NOMO-1 (cell line): ENCODE results near the gene SCYGR2.
"Not testable (repeated sequence)": the region's sequence is repeated elsewhere in the genome, so short reads cannot be mapped to it uniquely, and the experiment has no call there.

Experiments
- DNase-seq, 2 experiments: peaks; one replicate each; lab custom pipeline; 2025; ENCODE audit not compliant: unreplicated experiment in 2 of 2; lab: John Stamatoyannopoulos, UW

Gene SCYGR2, protein sequence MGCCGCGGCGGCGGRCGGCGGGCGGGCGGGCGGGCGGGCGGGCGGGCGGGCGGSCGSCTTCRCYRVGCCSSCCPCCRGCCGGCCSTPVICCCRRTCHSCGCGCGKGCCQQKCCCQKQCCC

DNA sequence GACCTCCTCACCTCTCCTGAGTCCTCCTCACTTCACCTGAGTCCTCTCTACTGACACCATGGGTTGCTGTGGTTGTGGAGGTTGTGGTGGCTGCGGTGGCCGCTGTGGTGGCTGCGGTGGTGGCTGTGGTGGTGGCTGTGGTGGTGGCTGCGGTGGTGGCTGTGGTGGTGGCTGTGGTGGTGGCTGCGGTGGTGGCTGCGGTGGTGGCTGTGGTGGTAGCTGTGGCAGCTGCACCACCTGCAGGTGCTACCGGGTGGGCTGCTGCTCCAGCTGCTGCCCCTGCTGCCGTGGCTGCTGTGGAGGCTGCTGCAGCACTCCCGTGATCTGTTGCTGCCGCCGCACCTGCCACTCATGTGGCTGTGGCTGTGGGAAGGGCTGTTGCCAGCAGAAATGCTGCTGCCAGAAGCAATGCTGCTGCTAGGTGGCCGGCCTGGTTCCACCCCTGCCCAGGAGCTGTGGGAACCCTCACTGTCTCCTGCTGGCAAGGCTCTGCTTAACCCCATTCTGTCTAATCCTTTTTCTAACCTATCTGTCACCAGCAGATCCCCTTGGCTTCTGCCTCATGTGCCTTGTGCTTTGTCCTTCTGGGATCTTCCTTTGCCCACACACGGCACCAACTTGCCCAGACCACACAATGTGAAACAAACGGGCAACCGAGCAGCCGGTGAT lies at the start of gene SCYGR2:
SCYGR2 (plus strand) TSS at position 59 of the 669 bp plus-strand sequence; CDS start at position 59, 0 bp downstream.
- DNase-seq, result not testable (repeated sequence)

DNA sequence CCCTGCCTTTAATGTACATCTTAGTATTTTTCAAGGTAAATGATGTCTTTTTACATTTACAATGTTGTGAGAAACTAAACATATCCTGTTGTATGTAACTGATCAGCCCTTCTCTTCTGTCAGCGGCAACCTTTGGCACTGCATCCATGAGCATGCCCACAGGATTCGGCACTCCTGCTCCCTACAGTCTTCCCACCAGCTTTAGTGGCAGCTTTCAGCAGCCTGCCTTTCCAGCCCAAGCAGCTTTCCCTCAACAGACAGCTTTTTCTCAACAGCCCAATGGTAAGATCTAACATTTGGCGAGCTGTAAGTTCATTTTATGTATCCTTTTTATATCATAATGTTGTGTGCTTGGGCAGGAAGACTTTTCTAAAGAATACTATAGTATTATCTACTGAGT lies 46.9 kb upstream of the SCYGR2 start:
- DNase-seq, result no peak

DNA sequence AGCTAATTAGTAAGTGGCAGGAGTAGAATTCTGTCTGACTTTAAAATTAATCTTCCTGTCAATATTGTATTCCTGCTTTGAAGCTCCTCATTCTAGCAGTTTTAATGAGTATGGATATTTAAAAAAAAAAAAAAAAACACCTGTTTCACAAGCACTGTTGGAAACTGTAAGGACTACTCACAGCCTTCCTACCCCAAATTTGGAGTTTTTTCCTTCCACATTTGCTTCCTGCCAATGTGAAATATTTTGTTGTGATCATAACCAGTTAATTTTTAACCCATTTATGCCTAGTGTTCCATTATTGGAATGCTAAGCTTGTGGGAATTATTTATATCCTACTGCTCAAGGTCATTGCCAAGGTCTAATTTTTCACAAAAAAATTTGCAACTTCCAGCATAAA lies 36.1 kb upstream of the SCYGR2 start:
- DNase-seq, result no peak

DNA sequence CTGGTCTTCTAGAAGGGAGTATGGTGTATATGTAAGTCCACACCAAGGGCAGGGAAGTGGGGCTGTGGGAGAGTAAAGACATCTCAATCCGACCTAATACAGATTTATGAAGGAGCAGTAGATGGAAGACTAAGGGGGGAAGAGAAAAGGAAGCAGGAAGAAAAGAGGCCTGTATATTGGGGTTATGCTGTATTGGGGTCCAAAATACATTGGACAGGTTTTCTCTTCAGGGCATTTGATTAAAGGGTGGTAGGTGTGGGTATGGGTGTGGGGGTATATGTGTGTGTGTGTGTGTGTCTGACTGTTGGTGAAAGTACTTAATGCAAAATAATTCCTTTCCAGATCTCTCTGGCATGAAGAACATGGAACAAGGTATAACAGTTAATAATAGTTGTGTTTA lies 33.6 kb upstream of the SCYGR2 start:
- no peak for DNase-seq

DNA sequence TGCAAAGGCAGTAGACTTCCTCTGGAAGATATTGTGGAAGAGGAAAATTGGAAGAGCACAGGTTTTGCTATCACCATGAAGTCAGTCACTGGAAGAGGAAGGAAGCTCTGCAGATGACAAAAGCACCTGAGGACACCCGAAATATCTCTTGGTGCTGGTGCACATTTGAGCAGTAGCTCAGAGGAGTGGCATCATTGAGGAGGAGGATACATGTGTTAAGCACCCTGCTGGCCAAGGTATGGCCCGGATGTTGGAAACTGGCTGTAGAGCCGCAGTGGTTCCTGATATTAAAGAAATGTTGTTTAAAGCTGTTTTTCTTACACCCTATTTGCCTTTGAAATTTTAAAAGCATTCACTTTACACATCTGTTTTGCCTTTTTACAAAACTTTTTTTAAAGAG lies 32.7 kb upstream of the SCYGR2 start:
- no peak for DNase-seq

DNA sequence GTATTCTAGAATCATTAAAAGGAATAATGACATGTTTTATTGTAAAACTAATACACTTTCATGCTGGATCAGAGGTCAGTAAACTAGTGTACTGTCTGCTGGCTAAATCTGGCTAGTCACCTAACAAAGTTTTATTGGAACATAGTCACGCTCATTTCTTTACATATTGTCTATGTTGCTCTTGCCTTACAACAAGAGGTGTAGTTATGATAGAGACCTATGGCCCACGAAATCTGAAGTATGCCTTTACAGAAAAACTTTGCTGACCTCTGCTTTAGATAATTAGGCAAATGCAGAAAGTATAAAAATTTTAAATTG lies 29.9 kb upstream of the SCYGR2 start:
- no peak for DNase-seq

DNA sequence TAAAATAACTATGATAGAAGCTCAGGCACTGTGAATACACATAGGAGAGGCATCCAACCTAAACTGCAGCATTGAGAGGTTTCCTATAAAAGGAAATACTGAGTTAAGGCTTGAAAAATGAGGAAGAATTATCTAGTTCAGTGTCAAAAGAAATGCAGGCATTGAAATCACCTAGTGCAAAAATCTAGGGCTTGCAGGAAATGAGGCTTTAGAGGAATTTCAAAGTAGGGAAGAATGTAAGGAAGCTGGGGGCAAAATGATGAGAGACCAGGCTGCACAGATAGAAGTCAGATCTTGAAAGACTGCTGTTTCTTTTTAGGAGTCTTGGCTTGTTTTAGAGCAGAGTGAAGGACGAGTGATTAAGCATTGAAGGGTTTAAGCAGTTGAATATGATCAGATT lies 28.1 kb upstream of the SCYGR2 start:
- DNase-seq, result no peak

DNA sequence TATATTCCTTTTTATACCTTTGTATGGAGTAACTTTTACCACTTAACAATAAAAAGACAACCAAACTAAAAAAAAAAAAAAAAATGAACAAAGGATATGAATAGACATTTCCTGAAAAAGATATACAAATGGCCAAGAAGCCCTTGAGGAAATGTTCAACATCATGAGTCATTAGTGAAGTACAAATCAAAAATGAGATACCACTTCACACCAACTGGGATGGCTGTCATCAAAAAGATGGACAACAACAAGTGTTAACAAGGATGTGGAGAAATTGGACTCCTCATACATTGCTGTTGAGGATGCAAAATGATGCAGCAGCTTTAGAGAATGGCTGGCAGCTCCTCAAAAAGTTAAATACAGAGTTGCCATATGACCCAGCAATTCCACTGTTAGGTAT lies 22.6 kb upstream of the SCYGR2 start:
- no peak for DNase-seq

DNA sequence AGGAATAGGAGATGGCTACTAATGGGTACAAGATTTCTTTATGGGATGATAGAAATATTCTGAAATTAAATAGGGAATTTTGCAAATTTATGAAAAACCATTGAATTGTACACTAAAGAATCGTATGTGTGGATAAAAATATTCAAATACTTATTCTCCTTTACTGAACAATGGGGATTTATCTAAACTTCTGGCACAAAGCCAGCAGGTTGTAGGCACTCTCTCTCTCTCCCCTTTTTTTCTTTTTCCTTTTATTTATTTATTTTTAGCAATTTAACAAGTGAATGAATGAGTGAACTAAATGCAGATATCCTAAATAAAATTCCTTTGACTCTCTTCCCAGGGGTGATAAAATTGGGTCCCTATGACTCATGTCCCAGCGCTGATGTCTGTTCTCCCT lies 21.9 kb upstream of the SCYGR2 start:
- no peak for DNase-seq

DNA sequence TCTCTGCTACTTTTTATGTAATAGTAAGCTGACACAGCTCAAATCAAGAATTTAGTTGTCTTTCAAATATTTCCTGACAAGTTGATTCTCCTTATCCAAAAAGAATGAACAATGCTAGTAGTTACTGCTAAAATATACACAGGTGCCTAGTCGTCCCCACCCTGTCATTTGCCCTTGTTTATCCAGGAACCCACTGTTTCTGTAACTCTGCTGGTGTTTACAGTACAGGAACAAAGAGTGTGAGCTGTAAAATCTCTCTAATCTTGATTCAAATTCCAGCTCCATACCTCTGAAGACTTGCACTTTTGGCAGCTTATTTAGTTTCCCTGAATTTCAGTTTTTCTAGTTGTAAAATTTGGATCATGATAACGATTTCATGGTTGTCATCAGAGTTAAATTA lies 21.1 kb upstream of the SCYGR2 start:
- no peak for DNase-seq

DNA sequence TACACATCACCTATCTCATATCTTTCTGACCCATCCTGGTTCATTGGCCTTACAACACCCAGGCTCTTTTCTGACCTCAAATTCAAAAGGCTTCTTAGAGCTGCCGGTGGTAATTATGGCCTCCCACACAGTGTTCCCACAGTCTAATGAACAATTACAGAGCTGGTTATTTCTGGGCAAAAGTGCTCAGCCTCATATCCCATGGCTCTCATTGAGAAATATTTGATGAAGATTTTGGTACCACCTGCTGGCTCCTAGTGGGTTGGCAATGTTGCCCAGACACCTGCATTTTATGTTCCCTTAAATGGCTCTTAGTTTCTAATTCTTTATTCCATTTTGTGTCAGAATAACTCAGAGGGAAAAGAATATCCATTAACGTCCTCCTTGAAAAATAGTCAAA lies 20.1 kb upstream of the SCYGR2 start:
- DNase-seq, result no peak

DNA sequence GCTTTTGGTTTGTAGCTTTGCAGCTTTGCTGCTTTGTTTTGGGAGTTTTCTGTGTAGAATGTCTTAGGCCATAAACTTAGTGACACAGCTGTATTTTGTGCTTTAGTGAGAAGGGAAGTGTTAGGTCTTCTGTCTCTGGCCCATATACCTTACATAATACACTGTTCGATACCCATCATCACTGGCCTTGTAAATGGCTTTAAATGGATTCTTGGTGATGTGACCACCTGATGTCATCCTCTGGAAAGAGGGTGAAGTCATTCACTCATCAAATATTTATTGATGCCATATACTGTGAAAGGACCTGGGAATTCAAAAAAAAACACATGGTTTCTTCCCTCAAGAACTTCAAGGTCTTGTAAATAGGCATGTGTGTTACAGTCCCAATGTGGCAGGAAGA lies 18.9 kb upstream of the SCYGR2 start:
- DNase-seq, result no peak

DNA sequence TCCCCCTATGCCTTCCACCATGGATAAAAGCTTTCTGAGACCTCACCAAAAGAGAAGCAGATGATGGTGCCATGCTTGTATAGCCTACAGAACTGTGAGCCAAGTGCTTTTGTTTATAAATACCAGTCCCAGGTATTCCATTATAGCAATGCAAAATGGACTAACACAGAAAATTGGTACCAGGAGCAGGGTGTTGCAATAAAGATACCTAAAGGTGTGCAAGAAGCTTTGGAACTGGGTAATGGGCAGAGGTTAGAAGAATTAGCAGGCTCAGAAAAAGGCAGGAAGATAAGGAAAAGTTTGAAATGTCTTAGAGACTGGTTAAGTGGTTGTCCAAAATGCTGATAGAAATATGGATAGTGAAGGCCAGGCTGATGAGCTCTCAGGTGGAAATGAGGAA lies 16.3 kb upstream of the SCYGR2 start:
- no peak for DNase-seq

DNA sequence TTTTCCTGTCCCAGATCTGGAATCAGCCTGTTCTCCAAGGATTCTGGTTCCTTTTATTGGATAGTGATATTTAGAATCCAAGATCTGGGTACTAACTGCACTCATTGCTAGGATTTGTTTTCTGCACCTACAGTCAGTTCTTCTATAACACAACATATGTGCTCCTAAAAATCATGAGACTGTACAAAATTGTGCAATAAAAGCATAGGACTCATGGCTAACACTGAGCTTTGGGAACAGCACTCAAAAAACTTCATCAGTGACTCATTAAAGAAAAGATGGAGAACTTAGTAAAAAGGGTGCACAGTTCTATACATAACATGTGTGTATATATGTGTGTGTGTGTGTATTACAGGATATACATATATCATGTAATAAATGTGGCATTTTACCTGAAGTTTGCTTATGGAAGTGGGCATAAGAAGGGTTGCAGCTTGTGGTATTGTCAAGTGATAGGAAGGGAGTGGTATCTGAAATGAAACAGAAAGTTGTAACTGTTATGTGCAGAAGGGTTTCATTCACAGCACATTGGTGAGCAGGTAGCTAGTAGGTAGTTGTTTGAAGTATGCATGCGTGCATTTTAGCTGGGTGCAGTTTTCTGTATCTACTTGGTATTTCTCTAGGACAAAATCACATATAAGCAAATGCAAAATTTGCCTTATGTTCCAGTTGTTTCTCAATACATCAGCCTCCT lies 5.9 kb upstream of the SCYGR2 start:
- no peak for DNase-seq

DNA sequence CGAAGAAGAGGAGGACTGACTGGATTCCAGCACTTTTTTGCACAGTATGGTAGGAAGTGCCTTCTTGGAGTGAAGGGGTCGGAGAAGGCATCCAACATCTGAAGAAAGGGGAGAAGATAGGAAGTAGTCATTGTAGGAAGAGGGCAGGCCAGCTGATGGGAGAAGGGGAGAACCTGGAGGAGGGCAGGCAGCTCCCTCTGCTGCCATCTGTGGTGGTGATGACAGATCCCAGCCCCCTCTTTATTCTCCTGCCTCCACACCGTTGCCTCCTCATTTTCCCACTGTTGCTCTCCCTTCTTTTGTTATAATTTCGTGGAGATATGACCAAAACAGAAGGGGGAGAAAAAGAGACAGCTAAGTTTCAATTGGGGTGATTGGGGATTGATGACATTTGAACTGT lies 2.9 kb upstream of the SCYGR2 start:
- no peak for DNase-seq

DNA sequence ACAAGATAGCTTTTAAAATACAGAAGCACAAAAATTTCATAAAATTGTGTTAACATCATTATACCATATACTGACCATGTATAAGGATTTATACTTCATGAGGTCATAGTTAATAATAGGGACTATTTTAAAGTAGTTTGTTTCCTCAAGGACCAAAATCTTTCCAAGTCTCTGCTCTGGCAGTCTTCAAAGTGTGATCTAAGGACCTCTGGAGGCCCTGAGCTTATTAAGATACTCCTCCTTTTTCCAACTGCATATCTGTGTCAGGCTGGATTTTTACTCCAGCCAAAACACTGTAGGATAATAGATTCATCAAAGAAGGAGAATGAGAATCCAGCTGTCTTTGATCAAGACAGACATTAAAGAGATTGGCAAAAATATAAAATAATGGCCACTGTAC lies 1.7 kb upstream of the SCYGR2 start:
- no peak for DNase-seq

DNA sequence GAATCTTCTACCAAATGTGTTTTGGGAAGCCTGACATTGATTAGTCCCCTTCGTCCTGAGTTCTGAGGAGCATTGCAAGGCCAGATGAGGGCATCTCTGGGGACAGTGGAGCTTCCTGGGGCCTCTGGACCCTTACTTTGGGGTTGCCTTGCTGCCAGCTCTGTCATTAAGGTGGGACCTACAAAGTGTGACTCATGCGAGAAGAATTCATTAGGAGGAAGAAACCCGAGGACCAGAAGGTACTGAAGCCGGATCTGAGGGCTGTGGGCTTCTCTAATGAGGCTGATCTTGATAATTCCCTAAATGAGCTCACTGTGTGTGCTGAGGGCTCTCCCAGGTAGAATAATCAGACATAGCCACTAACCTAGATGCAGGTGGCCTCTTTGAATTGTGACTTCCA lies 695 bp upstream of the SCYGR2 start:
- no peak for DNase-seq

DNA sequence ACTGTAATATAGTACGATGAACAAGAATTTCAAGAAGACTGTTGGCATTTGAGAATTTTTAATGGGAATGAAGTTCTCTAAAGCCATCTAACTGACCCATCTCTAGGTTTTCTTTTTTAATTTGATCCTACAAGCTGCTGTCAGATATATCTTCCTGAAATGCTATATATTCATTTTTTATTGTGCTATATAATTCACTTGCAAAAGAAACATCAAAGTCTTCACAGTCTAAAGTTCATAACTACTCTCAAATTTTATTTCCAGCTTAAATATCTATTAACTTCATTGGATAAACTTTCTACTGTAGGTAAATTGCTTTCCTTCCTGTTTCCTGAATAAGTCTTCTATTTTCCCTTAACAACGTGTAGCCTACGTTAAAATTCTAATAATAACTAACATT lies 3.7 kb downstream of the SCYGR2 start:
- DNase-seq, result no peak

DNA sequence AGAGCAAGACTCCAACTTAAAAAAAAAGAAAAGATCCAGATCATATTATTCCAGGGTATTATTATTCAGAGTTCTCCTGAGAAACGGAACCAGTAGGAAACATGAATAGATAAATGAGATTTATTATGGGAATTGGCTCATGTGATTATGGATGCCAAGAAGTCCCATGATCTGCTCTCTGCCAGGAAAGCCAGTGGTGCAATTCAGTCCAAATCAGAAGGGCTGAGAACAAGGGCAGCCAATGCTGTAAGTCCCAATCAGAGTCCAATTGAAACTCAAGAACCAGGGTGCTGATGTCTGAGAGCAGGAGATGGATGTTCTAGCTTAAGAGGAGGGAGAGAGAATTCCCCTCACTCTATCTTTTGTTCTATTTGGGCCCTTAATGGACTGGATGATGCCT lies 7.8 kb downstream of the SCYGR2 start:
- DNase-seq, result no peak

DNA sequence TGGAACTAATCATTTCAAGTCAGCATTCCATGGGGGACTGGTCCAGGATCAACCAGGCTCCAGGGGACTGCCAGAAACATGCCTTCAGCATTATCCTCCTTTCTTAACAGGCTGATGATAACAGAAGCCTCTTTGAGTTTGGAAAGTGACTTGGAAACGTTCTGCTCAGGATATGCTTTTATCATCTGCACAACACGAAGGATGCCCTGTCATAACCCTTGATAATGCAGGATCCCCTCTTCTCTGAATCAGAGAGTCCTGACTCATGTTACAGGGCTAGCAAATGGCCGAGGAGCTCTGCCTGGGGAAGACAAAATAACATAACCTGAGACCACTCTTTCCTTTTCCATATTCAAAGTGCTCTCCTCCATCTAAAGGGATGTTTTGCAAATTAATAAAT lies 9.2 kb downstream of the SCYGR2 start:
- DNase-seq, result peak in 1 of 2 experiments; percentile 16

DNA sequence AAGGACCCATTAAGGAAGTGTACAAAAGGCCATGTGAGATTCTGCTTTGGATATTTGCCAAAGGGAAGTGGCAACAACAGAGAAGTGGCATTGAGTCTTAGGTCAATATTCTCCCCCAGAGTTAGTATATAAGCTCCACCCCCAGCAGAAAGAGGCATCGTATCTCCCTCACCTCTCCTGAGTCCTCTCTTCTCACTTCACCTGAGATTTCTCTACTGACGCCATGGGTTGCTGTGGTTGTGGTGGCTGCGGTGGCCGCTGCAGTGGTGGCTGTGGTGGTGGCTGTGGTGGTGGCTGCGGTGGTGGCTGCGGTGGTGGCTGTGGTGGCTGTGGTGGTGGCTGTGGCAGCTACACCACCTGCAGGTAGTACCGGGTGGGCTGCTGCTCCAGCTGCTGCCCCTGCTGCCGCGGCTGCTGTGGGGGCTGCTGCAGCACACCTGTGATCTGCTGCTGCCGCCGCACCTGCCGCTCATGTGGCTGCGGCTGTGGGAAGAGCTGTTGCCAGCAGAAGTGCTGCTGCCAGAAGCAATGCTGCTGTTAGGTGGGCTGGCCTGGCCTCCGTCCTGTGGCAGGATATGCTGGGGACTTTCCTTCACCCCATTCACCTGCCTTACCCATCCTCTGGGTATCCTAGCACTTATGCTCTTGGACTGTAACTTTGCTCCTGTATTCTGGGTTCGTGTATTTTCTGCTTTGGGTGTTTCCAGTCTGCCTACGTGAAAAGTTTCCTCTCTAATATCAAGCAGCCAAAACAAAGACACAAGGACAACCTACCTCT lies 10.1 kb downstream of the SCYGR2 start:
- DNase-seq, result peak; percentile 82 to 92

DNA sequence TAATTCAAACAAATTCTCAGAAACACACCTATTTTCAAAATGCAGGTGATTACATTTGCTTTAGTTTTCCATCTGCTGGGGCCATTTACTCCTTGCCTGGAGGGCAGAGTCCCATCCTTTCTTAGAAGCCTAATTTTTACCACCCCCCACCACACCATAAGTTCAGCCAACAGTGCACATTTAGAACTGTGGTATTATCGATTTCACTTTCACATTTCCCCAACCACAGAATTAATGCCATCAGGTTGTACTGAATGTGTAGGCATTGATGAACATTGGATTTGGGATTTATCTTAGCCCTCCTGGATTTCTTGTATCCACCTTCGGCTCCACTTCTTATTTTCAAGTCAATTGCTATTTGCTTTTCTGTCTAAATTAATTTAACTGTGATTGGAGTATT lies 11.4 kb downstream of the SCYGR2 start:
- no peak for DNase-seq
